ENCODE measurements around the gene ABHD17B. TPM values are rescaled to one million over a fixed set of nuclear protein-coding genes. Genes with fewer than 3 reads are reported as not detected.

The ABHD17B gene
- total RNA-seq, 2 experiments from 2014 or later: 11.4 to 11.7 TPM

- no peak overlapping the region for H3K27ac Mint-ChIP-seq
- intact Hi-C loops (cut with micrococcal nuclease): no loop called here
- peaks cover under 1% of the 10 kb centered on the region for H3K9me3 Mint-ChIP-seq
- no peaks in the 10 kb centered on the region for H3K27me3 Mint-ChIP-seq
- no peak overlapping the region for H3K4me3 Mint-ChIP-seq
- CTCF ChIA-PET: no interaction called here
- no peak for DNase-seq
- POLR2A ChIA-PET: no interaction called here
- H3K4me1 Mint-ChIP-seq (ENCODE audit: low read depth): no peaks in the 10 kb centered on the region
- H3K36me3 Mint-ChIP-seq: no peaks in the 10 kb centered on the region
Measured at GRCh38 chr9:71839668-71840067, 71.3 kb downstream of the ABHD17B start.

DNA sequence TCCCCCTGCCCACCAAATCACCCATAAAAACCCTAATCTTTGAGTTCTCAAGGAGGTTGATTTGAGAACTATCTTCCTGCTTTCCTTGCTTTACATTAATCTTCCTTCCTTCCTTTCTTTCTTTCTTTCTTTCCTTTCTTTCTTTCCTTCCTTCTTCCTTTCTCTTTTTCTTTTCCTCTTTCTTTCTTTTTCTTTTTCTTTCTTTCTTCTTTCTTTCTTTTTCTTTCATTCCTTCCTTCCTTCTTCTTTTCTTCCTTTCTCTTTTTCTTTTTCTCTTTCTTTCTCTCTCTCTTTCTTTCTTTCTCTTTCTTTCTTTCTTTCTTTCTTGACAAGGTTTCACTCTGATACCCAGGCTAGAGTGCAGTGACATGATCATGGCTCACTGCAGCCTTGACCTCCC, 75.4 kb downstream of the ABHD17B start:
- Mint-ChIP-seq H3K27me3 (no peaks in the 10 kb centered on the region), H3K4me1 (ENCODE audit: low read depth) (no peaks in the 10 kb centered on the region), H3K9me3 (peaks cover 7% of the 10 kb centered on the region), H3K27ac (no peak overlapping the region), H3K4me3 (no peak overlapping the region), H3K36me3 (no peaks in the 10 kb centered on the region)
- intact Hi-C loops (cut with micrococcal nuclease): no loop called here
- CTCF ChIA-PET: no interaction called here
- DNase-seq: no peak
- POLR2A ChIA-PET: no interaction called here

DNA sequence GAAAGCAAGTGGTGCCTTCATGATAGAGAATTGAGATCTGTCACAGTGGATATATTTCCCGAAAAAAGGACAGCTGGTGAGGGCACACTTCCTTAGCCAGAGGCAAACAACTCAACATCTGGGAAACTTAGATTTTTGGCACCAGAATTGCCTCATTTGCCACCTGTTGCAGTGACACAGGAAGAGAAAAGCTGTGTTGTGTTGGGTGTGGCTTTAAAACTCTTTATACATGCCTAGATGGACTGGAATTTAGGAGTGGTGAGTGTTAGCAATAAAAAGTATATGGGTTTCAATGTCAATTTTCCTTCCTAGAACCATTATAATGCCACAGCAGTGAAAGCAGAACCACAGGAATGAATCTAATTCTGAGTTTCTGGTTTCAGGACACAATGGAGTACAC, 80.1 kb downstream of the ABHD17B start:
- Mint-ChIP-seq H3K36me3 (no peaks in the 10 kb centered on the region), H3K4me3 (no peak overlapping the region), H3K4me1 (ENCODE audit: low read depth) (no peaks in the 10 kb centered on the region), H3K27me3 (no peaks in the 10 kb centered on the region), H3K9me3 (peaks cover 7% of the 10 kb centered on the region), H3K27ac (no peak overlapping the region)
- ChIA-PET POLR2A (no interaction called here), CTCF (no interaction called here)
- intact Hi-C loops (cut with micrococcal nuclease): no loop called here
- no peak for DNase-seq

GRCh38 chr9:71830153-71830552, 80.8 kb downstream of the ABHD17B start:
- Mint-ChIP-seq H3K27me3 (no peaks in the 10 kb centered on the region), H3K27ac (no peak overlapping the region), H3K4me1 (ENCODE audit: low read depth) (no peaks in the 10 kb centered on the region), H3K4me3 (no peak overlapping the region), H3K36me3 (no peaks in the 10 kb centered on the region), H3K9me3 (peaks cover 7% of the 10 kb centered on the region)
- CTCF ChIA-PET: interaction anchor here (1.2 kb wide), 1 partner anchor 18 kb away, joined by 3 read pairs; no protein-coding TSS in a partner anchor
- intact Hi-C loops (cut with micrococcal nuclease): no loop called here
- no peak for DNase-seq
- POLR2A ChIA-PET: no interaction called here

GRCh38 chr9:71826279-71826678, 84.7 kb downstream of the ABHD17B start:
- no peak overlapping the region for H3K4me3 Mint-ChIP-seq
- POLR2A ChIA-PET: no interaction called here
- no peak for DNase-seq
- H3K27ac Mint-ChIP-seq: no peak overlapping the region
- H3K36me3 Mint-ChIP-seq: no peaks in the 10 kb centered on the region
- peaks cover 4% of the 10 kb centered on the region for H3K4me1 Mint-ChIP-seq (ENCODE audit: low read depth)
- CTCF ChIA-PET: interaction anchor here (0.6 kb wide), 1 partner anchor 10 kb away, joined by 3 read pairs; no protein-coding TSS in a partner anchor
- no peaks in the 10 kb centered on the region for H3K9me3 Mint-ChIP-seq
- intact Hi-C loops (cut with micrococcal nuclease): no loop called here
- H3K27me3 Mint-ChIP-seq: no peaks in the 10 kb centered on the region

DNA sequence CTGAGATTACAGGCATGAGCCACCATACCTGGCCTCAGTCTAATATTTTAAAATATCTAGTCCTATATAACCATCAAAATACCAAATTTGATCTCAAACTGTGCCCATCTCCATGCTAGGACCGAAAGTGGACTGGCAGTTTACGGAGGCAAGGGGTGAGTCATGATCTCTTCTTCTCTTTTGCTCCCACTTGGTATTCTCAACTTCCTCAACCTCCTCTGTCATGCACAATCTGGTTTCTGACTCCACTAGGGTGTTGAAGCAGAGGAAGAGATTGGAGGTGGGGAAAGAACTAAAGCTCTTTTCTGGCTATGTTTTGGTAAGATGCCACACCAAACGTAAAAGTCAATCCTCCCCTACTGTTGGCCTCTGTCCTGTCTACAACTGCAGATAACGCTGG, 86.7 kb downstream of the ABHD17B start:
- H3K27me3 Mint-ChIP-seq: no peaks in the 10 kb centered on the region
- peaks cover 4% of the 10 kb centered on the region for H3K4me1 Mint-ChIP-seq (ENCODE audit: low read depth)
- H3K4me3 Mint-ChIP-seq: no peak overlapping the region
- CTCF ChIA-PET: interaction anchor here (1.5 kb wide), 1 partner anchor 17 kb away, joined by 3 read pairs; no protein-coding TSS in a partner anchor
- H3K36me3 Mint-ChIP-seq: no peaks in the 10 kb centered on the region
- DNase-seq: no peak
- intact Hi-C loops (cut with micrococcal nuclease): loop anchor here (5.0 kb wide), 1 partner anchor 73 kb away; no protein-coding TSS in a partner anchor
- H3K27ac Mint-ChIP-seq: no peak overlapping the region
- no peaks in the 10 kb centered on the region for H3K9me3 Mint-ChIP-seq
- POLR2A ChIA-PET: no interaction called here

DNA sequence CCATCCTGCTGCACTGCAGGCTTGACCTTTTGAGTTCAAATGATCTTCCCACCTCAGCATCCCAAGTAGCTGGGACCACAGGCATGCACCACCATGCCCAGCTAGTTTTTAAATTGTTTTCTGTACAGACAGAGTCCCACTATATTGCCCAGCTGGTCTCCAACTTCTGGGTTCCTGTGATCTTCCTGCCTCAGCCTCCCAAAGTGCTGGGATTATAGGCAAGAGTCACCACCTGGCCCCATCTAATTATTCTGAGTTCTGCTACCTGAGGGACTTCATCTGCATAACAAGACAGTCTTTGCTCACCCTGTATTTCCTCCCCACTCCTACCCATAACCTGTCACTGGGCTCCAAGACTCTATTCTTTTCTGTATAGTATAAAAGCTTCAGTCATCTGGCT, 88.1 kb downstream of the ABHD17B start:
- Mint-ChIP-seq H3K27me3 (no peaks in the 10 kb centered on the region), H3K36me3 (no peaks in the 10 kb centered on the region), H3K4me3 (no peak overlapping the region), H3K4me1 (ENCODE audit: low read depth) (peaks cover 4% of the 10 kb centered on the region), H3K27ac (no peak overlapping the region), H3K9me3 (no peaks in the 10 kb centered on the region)
- intact Hi-C loops (cut with micrococcal nuclease): loop anchor here (5.0 kb wide), 1 partner anchor 74 kb away; no protein-coding TSS in a partner anchor
- no peak for DNase-seq
- ChIA-PET POLR2A (no interaction called here), CTCF (no interaction called here)

GRCh38 chr9:71822456-71822855, 88.5 kb downstream of the ABHD17B start:
- intact Hi-C loops (cut with micrococcal nuclease): loop anchor here (5.0 kb wide), 1 partner anchor 75 kb away; no protein-coding TSS in a partner anchor
- Mint-ChIP-seq H3K9me3 (no peaks in the 10 kb centered on the region), H3K27me3 (no peaks in the 10 kb centered on the region), H3K4me1 (ENCODE audit: low read depth) (peaks cover 6% of the 10 kb centered on the region), H3K27ac (no peak overlapping the region), H3K4me3 (no peak overlapping the region), H3K36me3 (no peaks in the 10 kb centered on the region)
- no peak for DNase-seq
- POLR2A ChIA-PET: no interaction called here
- CTCF ChIA-PET: interaction anchor here (0.6 to 1.3 kb wide), 2 partner anchors 16 to 202 kb away, joined by 3 read pairs; no protein-coding TSS in a partner anchor

DNA sequence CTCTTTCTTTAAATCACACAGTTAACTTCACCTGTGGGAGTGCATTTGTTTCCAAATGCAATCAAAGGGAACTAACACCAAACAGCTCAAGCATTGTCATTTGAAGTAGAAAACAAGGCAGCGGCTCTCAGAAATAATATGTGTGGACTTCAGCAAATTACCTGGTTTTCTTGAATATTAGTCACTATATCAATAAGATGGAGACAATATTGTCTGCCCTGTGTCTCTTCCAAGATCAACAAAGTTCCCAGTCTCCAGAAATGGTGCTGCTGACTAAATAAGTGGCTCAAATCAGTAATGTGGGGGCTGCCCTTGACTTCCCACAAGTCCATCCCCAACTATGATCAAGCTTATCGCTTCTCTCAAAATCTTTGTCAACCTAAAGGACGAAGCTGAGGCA, 89.6 kb downstream of the ABHD17B start:
- Mint-ChIP-seq H3K27ac (no peak overlapping the region), H3K27me3 (no peaks in the 10 kb centered on the region), H3K9me3 (no peaks in the 10 kb centered on the region), H3K4me1 (ENCODE audit: low read depth) (peaks cover 12% of the 10 kb centered on the region), H3K36me3 (no peaks in the 10 kb centered on the region), H3K4me3 (no peak overlapping the region)
- DNase-seq: no peak
- intact Hi-C loops (cut with micrococcal nuclease): loop anchor here (5.0 kb wide), 1 partner anchor 76 kb away; no protein-coding TSS in a partner anchor
- CTCF ChIA-PET: interaction anchor here (1.3 kb wide), 1 partner anchor 203 kb away, joined by 3 read pairs; no protein-coding TSS in a partner anchor
- POLR2A ChIA-PET: no interaction called here

DNA sequence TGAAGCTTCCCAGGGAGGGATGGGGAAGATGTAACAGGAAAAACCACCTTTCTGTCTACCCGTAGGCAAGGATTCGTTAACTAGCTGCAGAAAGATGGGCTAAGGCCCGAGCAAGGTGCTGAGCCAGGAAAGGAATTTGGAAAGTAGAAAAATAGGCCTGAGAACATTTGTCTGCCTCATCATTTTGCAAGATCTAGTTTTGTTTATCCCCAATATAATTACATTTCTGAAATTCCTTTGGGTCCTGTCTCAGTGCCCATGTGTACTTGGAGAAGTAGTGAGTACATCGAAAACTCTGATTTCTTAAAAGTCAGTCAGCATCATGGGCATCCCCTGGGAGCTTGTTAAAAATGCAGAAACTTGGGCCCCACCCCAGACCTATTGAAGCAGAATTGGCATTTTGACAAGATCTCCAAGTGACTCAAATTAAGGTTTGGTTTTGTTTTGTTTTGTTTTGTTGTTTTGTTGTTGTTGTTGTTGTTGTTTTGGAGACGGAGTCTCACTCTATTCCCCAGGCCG, 90.5 kb downstream of the ABHD17B start:
- Mint-ChIP-seq H3K4me3 (no peak overlapping the region), H3K27ac (no peak overlapping the region), H3K9me3 (no peaks in the 10 kb centered on the region), H3K36me3 (no peaks in the 10 kb centered on the region), H3K4me1 (ENCODE audit: low read depth) (peaks cover 12% of the 10 kb centered on the region), H3K27me3 (no peaks in the 10 kb centered on the region)
- ChIA-PET CTCF (interaction anchor here (0.6 to 2.8 kb wide), 7 partner anchors 13 to 516 kb away, joined by 3 to 38 read pairs (median 3); partner anchors contain the start of genes ABHD17B and C9orf85), POLR2A (no interaction called here)
- intact Hi-C loops (cut with micrococcal nuclease): loop anchor here (5.0 kb wide), 1 partner anchor 77 kb away; no protein-coding TSS in a partner anchor
- DNase-seq: no peak

DNA sequence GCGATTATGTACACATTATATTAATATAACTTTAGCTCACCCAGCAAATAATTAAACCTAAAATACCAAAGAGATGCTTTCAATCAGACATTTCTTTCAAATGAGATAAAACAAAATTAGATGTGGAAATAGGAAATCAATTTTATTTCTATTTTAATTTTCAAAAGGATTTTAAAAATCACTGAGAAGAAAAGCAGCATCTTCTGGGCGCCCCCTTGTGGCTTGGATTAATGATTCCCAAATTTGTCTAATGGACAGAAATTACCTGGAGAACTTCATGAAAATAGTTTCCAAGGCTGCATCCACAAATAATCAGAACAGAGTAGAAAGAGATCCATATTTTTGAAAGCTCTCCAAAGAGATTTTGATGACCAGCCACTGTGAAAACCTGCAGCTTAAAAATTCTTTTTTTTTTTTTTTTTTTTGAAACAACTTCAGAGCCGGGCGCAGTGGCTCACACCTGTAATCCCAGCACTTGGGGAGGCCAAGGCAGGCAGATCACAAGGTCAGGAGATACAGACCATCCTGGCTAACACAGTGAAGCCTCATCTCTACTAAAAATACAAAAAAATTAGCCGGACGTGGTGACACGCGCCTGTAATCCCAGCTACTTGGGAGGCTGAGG, 91.8 kb downstream of the ABHD17B start:
- Mint-ChIP-seq H3K4me1 (ENCODE audit: low read depth) (peaks cover 12% of the 10 kb centered on the region), H3K36me3 (no peaks in the 10 kb centered on the region), H3K9me3 (no peaks in the 10 kb centered on the region), H3K27me3 (no peaks in the 10 kb centered on the region), H3K27ac (no peak overlapping the region), H3K4me3 (no peak overlapping the region)
- intact Hi-C loops (cut with micrococcal nuclease): loop anchor here (1.0 to 2.0 kb wide), 3 partner anchors 36 to 534 kb away; no protein-coding TSS in a partner anchor
- peak; percentile 23 for DNase-seq
- ChIA-PET POLR2A (no interaction called here), CTCF (interaction anchor here (0.6 to 3.3 kb wide), 42 partner anchors 8 to 534 kb away, joined by 3 to 39 read pairs (median 4); partner anchors contain the start of genes ABHD17B and C9orf85)

DNA sequence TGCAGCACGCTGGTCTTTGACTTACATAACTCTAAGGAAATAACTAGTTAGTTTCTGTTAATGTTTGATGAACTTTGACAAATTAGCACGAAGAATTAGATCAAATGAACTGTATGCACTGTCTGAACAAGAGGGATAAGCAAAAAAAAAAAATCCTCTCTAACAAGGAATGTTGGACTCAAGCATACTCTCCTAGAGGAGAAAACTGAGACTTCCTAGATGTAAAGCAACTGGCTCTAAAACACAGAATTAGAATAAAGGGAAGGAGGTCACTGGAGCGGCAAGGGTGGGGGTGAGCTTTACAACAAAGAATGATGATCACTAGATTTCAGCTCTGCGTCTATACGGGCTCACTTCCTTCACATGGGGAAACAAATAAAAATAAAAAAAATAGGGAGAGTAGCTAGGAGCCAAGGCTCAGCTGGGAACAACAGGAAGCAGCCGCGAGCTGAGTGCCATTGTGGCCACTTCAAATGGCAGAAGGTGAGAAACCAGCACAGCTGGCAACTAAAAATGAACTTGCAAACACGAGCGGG, 94.0 kb downstream of the ABHD17B start:
- no peak for DNase-seq
- Mint-ChIP-seq H3K27me3 (no peaks in the 10 kb centered on the region), H3K27ac (no peak overlapping the region), H3K9me3 (no peaks in the 10 kb centered on the region), H3K36me3 (no peaks in the 10 kb centered on the region), H3K4me1 (ENCODE audit: low read depth) (peaks cover 8% of the 10 kb centered on the region), H3K4me3 (no peak overlapping the region)
- intact Hi-C loops (cut with micrococcal nuclease): no loop called here
- ChIA-PET CTCF (interaction anchor here (1.0 to 3.3 kb wide), 5 partner anchors 8 to 531 kb away, joined by 3 to 39 read pairs (median 7); no protein-coding TSS in a partner anchor), POLR2A (interaction anchor here (0.8 kb wide), 1 partner anchor 48 kb away, joined by 3 read pairs; no protein-coding TSS in a partner anchor)
